Measurements from ENCODE around the gene PNMT. TPM values are rescaled to one million over a fixed set of nuclear protein-coding genes. Genes with fewer than 3 reads are reported as not detected.

The PNMT gene
- total and polyA plus RNA-seq, 2 of the 13 experiments (the other 11 are each of a cell fraction or from before 2014, with no cell fraction given): 0.25 TPM; not detected in 1

DNA sequence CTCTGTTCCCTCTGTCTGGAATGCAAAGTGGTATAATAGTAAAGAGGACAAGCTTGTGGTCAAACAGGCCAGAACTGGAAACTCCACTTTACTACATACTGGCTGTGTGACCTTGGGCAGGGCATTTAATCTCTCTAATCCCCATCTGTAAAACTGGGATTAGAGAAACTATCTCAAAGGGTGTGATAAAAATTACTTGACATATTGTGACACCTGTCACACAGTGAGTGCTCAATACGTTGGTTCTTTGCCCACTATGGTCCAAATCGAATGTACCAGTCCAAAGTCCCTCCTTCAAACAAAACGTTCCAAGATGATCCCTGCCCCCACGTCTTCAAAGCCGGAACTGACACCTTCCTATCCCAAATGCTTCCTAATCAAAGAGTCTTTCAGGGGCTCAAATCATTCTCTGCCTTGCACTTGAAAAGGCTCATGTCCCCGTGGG is 18.9 kb downstream of the PNMT start (continued):
- TF ChIP-seq ZNF570 (CRISPR knock-in tag; IDR thresholded peaks at IDR 0.05; ENCODE audit: borderline replicate concordance) (no peak), ZNF432 (CRISPR knock-in tag; IDR thresholded peaks at IDR 0.05; ENCODE audit: borderline replicate concordance) (no peak), TFDP1 (CRISPR knock-in tag; IDR thresholded peaks at IDR 0.05; ENCODE audit: borderline replicate concordance) (no peak), SUZ12 (IDR thresholded peaks at IDR 0.05; ENCODE audit: low read depth, low read length) (no peak), ATF1 (CRISPR knock-in tag; IDR thresholded peaks at IDR 0.05) (no peak), RAD21 (CRISPR knock-in tag; IDR thresholded peaks at IDR 0.05) (no peak), MTA1 (CRISPR knock-in tag; IDR thresholded peaks at IDR 0.05; ENCODE audit: borderline replicate concordance) (no peak; the same call in 1 of the 2 replicates), FOXK2 (IDR thresholded peaks at IDR 0.05) (no peak), MEIS2 (CRISPR knock-in tag; IDR thresholded peaks at IDR 0.05) (peak; percentile 89; the same call in 1 of the 2 replicates), RNF219 (CRISPR knock-in tag; IDR thresholded peaks at IDR 0.05) (0 out of 2 replicates have a peak, but pooled peaks have one; percentile 65), DPF2 (CRISPR knock-in tag; IDR thresholded peaks at IDR 0.05; ENCODE audit: borderline replicate concordance, low read depth) (no peak), KAT2B (IDR thresholded peaks at IDR 0.05; ENCODE audit: borderline replicate concordance, low read depth, low read length) (no peak), ZNF20 (CRISPR knock-in tag; IDR thresholded peaks at IDR 0.05) (no peak), RELA (CRISPR knock-in tag; IDR thresholded peaks at IDR 0.05) (no peak), ZNF326 (CRISPR knock-in tag; IDR thresholded peaks at IDR 0.05; ENCODE audit: borderline replicate concordance) (no peak), GATAD1 (CRISPR knock-in tag; IDR thresholded peaks at IDR 0.05) (no peak), ZNF274 (CRISPR knock-in tag; IDR thresholded peaks at IDR 0.05) (no peak), ZSCAN22 (CRISPR knock-in tag; IDR thresholded peaks at IDR 0.05) (no peak), MBNL3 (CRISPR knock-in tag; conservative IDR thresholded peaks at IDR 0.05) (no peak), SAFB2 (CRISPR knock-in tag; IDR thresholded peaks at IDR 0.05; ENCODE audit: borderline replicate concordance, low read depth) (no peak), ZNF530 (CRISPR knock-in tag; IDR thresholded peaks at IDR 0.05; ENCODE audit: low read depth) (no peak), KDM6A (CRISPR knock-in tag; IDR thresholded peaks at IDR 0.05; ENCODE audit: low read depth) (peak; percentile 63; the same call in 1 of the 2 replicates), NKX3-1 (CRISPR knock-in tag; IDR thresholded peaks at IDR 0.05) (no peak), ZNF207 (IDR thresholded peaks at IDR 0.05; ENCODE audit: borderline replicate concordance) (no peak), GTF2F1 (IDR thresholded peaks at IDR 0.05; ENCODE audit: low read length) (no peak)
- TF ChIP-seq, protein P1, sequence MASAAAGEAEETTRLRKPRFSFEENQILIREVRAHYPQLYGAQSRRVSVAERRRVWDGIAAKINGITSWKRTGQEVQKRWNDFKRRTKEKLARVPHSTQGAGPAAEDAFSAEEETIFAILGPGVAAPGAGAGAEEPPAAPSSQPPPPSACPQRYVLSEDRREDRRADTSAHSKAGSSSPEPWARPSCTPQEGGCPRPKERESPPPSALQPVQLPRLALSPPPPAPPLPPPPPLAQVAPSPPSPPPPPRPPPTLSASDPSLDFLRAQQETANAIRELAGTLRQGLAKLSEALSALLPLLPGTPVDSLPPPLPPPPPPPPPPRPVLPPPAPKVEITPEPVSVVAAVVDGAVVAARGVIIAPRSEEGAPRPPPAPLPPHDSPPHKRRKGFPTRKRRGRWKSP (CRISPR knock-in tag; IDR thresholded peaks at IDR 0.05): 0 out of 2 replicates have a peak, but pooled peaks have one; percentile 14
